Keratinocyte (primary cell): ENCODE measurements around the gene EXOC3. TPM values are rescaled to one million over a fixed set of nuclear protein-coding genes. Genes with fewer than 3 reads are reported as not detected.

Experiments used
- DNase-seq: peaks from one replicate; pipeline ENCODE4 v3.0.0-alpha.2; 2011; ENCODE audit warnings: low read depth, missing footprints, low spot score
- FAIRE-seq: peaks from 2 replicates; lab custom pipeline; 2011; peaks lifted over from hg19 to GRCh38; lab: Jason Lieb, UNC
- H2AFZ ChIP-seq: 2 replicates; pipeline ENCODE4 v1.6.0; 2012; ENCODE audit warnings: low read length, control low read depth, inconsistent platforms; ENCODE audit not compliant: control insufficient read depth
- H3K27ac ChIP-seq: 2 replicates; pipeline ENCODE4 v1.5.1; 2011; ENCODE audit warnings: low read length; ENCODE audit not compliant: control insufficient read depth, insufficient read depth
- H3K27me3 ChIP-seq: 3 replicates; pipeline ENCODE4 v1.6.0; 2011; ENCODE audit warnings: low read length; ENCODE audit not compliant: control insufficient read depth, insufficient read depth; ENCODE audit errors: extremely low read depth
- H3K36me3 ChIP-seq, 2 experiments: 2 replicates in 1 of 2; 3 replicates in 1 of 2; pipeline ENCODE4 v1.5.1; 2011; ENCODE audit warnings: low read length in 2 of 2, mild to moderate bottlenecking in 1 of 2; ENCODE audit not compliant: control insufficient read depth in 2 of 2, insufficient read depth in 2 of 2; ENCODE audit errors: extremely low read depth in 1 of 2
- H3K4me1 ChIP-seq: 3 replicates; pipeline ENCODE4 v1.5.1; 2011; ENCODE audit warnings: low read length; ENCODE audit not compliant: control insufficient read depth, insufficient read depth; ENCODE audit errors: extremely low read depth
- H3K4me2 ChIP-seq: 3 replicates; pipeline ENCODE4 v1.6.0; 2011; ENCODE audit warnings: low read depth, low read length; ENCODE audit not compliant: control insufficient read depth, insufficient read depth; ENCODE audit errors: extremely low read depth
- H3K4me3 ChIP-seq, 3 experiments: fragments of 200-600 bp in 1 of 3; sonication (generic) in 1 of 3; 2 replicates in 2 of 3; 3 replicates in 1 of 3; pipeline ENCODE4 v1.5.1; 2011 to 2016; ENCODE audit warnings: low read length in 3 of 3, mild to moderate bottlenecking in 3 of 3, control low read depth in 2 of 3, inconsistent platforms in 1 of 3, low read depth in 1 of 3, mixed read lengths in 1 of 3, mixed run types in 1 of 3, moderate library complexity in 1 of 3; ENCODE audit not compliant: control insufficient read depth in 2 of 3, insufficient read depth in 2 of 3; ENCODE audit errors: extremely low read depth in 1 of 3
- H3K79me2 ChIP-seq: 2 replicates; pipeline ENCODE4 v1.6.0; 2012; ENCODE audit warnings: low read length; ENCODE audit not compliant: control insufficient read depth, insufficient read depth
- H3K9ac ChIP-seq: 3 replicates; pipeline ENCODE4 v1.6.0; 2011; ENCODE audit warnings: low read length; ENCODE audit not compliant: control insufficient read depth, insufficient read depth; ENCODE audit errors: extremely low read depth
- H3K9me1 ChIP-seq: 3 replicates; pipeline ENCODE4 v1.6.0; 2011; ENCODE audit warnings: low read length; ENCODE audit not compliant: control insufficient read depth, insufficient read depth; ENCODE audit errors: extremely low read depth
- H3K9me3 ChIP-seq: 2 replicates; pipeline ENCODE4 v1.5.1; 2012; ENCODE audit warnings: low read depth, low read length; ENCODE audit not compliant: control insufficient read depth
- H4K20me1 ChIP-seq: 3 replicates; pipeline ENCODE4 v1.6.0; 2011; ENCODE audit warnings: low read length; ENCODE audit not compliant: control insufficient read depth, insufficient read depth; ENCODE audit errors: extremely low read depth
- EZH2 ChIP-seq: IDR thresholded peaks from one replicate; pipeline ENCODE4 v1.6.1; 2012; ENCODE audit warnings: inconsistent platforms, mild to moderate bottlenecking, low read length, moderate library complexity
- dilution Hi-C: fragments of 300-500 bp; cut with MboI; formaldehyde crosslinking; loops from one replicate; pipeline ENCODE4 v1.7.0; 2020; ENCODE audit warnings: low sequenced_read_pairs; ENCODE audit not compliant: extremely low pct_ligation_motif_present
- polyA plus RNA-seq, 5 experiments: library from polyadenylated mRNA; depleted of rRNA in 3 of 5; stranded (reverse) in 3 of 5; stranded (forward) in 1 of 5; unstranded in 1 of 5; fragments of >200 nt; gene quantifications; 1 replicate in 1 of 5; 2 replicates in 3 of 5; 3 replicates in 1 of 5; pipeline versions ENCODE4 v1.2.1 to v1.2.3, GENCODE V29; 2011 to 2012; ENCODE audit warnings: missing spikeins in 2 of 5, low read depth in 1 of 5, low replicate concordance in 1 of 5
- TF ChIP-seq, protein P1 (sequence below), 3 experiments: IDR thresholded peaks in 1 of 3; conservative IDR thresholded peaks in 1 of 3; optimal IDR thresholded peaks in 1 of 3; 2 replicates in 2 of 3; 3 replicates in 1 of 3; pipeline versions ENCODE3 to v1.5.1; 2011; ENCODE audit warnings: low read length in 3 of 3, mild to moderate bottlenecking in 3 of 3, moderate library complexity in 2 of 3, control low read depth in 1 of 3, inconsistent platforms in 1 of 3; ENCODE audit not compliant: insufficient read depth in 2 of 3; ENCODE audit errors: extremely low read depth in 1 of 3

EXOC3 gene
- polyA plus RNA-seq, 1 donor (not counting 4 experiments of a cell fraction or from before 2014, with no cell fraction given): 14.2 TPM

DNA sequence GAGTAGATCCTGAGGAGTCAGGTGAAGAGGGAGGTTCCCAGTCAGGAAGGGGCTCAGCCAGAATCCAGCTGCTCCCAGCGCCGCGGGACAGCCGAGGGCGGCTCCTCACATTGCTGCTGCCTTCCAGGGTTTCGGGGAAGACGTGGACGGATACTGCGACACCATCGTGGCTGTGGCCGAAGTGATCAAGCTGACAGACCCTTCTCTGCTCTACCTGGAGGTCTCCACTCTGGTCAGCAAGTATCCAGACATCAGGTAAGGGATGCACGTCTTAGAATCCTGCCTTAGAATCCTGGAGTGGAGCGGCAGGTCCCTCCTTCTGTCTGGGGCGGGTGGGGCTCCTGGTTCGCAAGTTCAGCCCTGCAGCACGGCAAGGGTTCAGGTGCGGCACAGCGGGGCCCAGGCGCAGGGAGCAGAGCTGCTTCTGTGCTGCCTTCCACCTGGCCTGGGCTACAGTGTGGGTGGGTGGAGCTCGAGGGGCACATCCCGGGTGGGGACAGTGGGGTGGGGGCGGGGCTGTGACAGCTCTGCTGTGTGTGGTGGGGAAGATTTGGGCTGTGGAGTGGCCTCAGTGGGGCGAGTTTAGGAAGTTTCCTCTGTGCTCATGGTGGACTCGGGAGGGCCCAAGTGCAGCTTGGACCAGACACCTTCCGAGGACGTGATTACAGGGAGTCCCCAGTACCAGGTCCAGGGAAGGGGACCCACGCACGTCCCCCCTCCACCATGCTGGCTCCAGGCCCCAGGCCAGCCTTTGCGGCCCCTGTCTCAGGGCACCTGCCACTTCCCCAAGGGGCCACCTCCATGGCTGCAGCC, 22.8 kb downstream of the EXOC3 start:
- dilution Hi-C loops: no loop called here
- DNase-seq (no peak), FAIRE-seq (no peak)
- no peaks in the 10 kb centered on the region for H3K9me1 ChIP-seq
- peak overlapping the region; percentile 67 for H3K4me2 ChIP-seq
- H3K36me3 ChIP-seq: peaks cover 11 to 15% of the 10 kb centered on the region in 2 experiments
- H3K27ac ChIP-seq: peak overlapping the region; percentile 14
- TF ChIP-seq, protein P1, sequence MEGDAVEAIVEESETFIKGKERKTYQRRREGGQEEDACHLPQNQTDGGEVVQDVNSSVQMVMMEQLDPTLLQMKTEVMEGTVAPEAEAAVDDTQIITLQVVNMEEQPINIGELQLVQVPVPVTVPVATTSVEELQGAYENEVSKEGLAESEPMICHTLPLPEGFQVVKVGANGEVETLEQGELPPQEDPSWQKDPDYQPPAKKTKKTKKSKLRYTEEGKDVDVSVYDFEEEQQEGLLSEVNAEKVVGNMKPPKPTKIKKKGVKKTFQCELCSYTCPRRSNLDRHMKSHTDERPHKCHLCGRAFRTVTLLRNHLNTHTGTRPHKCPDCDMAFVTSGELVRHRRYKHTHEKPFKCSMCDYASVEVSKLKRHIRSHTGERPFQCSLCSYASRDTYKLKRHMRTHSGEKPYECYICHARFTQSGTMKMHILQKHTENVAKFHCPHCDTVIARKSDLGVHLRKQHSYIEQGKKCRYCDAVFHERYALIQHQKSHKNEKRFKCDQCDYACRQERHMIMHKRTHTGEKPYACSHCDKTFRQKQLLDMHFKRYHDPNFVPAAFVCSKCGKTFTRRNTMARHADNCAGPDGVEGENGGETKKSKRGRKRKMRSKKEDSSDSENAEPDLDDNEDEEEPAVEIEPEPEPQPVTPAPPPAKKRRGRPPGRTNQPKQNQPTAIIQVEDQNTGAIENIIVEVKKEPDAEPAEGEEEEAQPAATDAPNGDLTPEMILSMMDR (optimal IDR thresholded peaks at IDR 0.05 in 1 of 3, IDR thresholded peaks at IDR 0.05 in 1 of 3, conservative IDR thresholded peaks at IDR 0.05 in 1 of 3; ENCODE audit: extremely low read depth in 1 of 3, insufficient read depth in 2 of 3, low read length in 3 of 3): no peak
- H3K4me1 ChIP-seq: peaks cover 9% of the 10 kb centered on the region
- H3K9me3 ChIP-seq: no peaks in the 10 kb centered on the region
- H3K4me3 ChIP-seq: peak overlapping the region in 2 of 3 experiments; percentile 10 to 47
- H3K9ac ChIP-seq: peak overlapping the region; percentile 66
- no peaks in the 10 kb centered on the region for H3K27me3 ChIP-seq
- peak overlapping the region; percentile 81 for H2AFZ ChIP-seq
- H3K79me2 ChIP-seq: peaks cover under 1% of the 10 kb centered on the region
- no peaks in the 10 kb centered on the region for H4K20me1 ChIP-seq

DNA sequence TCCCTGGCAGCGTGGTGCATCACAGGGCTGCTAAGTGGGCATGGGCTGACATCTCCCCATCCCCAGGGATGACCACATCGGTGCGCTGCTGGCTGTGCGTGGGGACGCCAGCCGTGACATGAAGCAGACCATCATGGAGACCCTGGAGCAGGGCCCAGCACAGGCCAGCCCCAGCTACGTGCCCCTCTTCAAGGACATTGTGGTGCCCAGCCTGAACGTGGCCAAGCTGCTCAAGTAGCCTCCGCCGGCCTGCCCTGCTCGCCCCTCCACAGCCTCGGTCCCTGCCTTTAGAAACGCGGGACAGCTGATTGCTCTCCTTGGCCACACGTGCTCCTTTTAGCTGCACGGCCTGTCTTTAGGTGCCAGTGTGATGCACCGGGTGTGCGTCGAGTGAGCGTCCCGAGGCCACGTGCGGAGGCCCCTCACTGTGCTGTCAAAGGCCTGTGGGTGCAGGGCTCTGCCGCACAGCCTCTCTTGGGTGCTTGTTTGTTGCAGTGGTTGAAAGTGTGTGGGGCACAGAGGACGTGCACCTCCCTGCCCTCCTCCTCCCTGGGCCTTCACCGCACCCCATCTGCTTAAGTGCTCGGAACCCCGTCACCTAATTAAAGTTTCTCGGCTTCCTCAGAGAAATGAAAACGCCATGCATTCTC, 23.8 kb downstream of the EXOC3 start:
- Histone ChIP-seq H3K36me3 (peaks cover 11 to 15% of the 10 kb centered on the region in 2 experiments), H3K9me1 (no peaks in the 10 kb centered on the region), H3K9me3 (no peaks in the 10 kb centered on the region), H3K4me3 (no peak overlapping the region), H4K20me1 (no peaks in the 10 kb centered on the region), H3K79me2 (peaks cover 9% of the 10 kb centered on the region), H3K27me3 (no peaks in the 10 kb centered on the region), H2AFZ (no peak overlapping the region), H3K9ac (no peak overlapping the region), H3K4me2 (no peak overlapping the region), H3K27ac (no peak overlapping the region), H3K4me1 (peaks cover 11% of the 10 kb centered on the region)
- dilution Hi-C loops: no loop called here
- DNase-seq (no peak), FAIRE-seq (no peak)
- TF ChIP-seq, protein P1 (optimal IDR thresholded peaks at IDR 0.05 in 1 of 3, IDR thresholded peaks at IDR 0.05 in 1 of 3, conservative IDR thresholded peaks at IDR 0.05 in 1 of 3; ENCODE audit: extremely low read depth in 1 of 3, insufficient read depth in 2 of 3, low read length in 3 of 3): no peak
- no peak for TF ChIP-seq EZH2
